Measurements from ENCODE around the gene CPA3.

GRCh38 chr3:148884261-148884660 lies 19.2 kb downstream of the CPA3 start:
- TF ChIP-seq EZH2 (IDR thresholded peaks at IDR 0.05; ENCODE audit: borderline replicate concordance, low read depth, low read length, poor library complexity, severe bottlenecking) (no peak), CTCF (conservative IDR thresholded peaks at IDR 0.05; ENCODE audit: low read depth, low read length) (no peak)
